Osteoblast (primary cell): ENCODE results near the gene SELENOM. TPM values are rescaled to one million over a fixed set of nuclear protein-coding genes. Genes with fewer than 3 reads are reported as not detected.

Source experiments
- DNase-seq: peaks from one replicate; pipeline ENCODE4 v3.0.0; 2011; ENCODE audit warnings: low spot score, mixed read lengths; ENCODE audit not compliant: insufficient read length; ENCODE audit errors: missing footprints
- H2AFZ ChIP-seq: 2 replicates; pipeline ENCODE4 v1.6.0; 2011; ENCODE audit warnings: mild to moderate bottlenecking, low read length
- H3K27ac ChIP-seq: 2 replicates; pipeline ENCODE4 v1.5.1; 2011; ENCODE audit warnings: mild to moderate bottlenecking, low read depth, low read length, moderate library complexity
- H3K27me3 ChIP-seq: 2 replicates; pipeline ENCODE4 v1.6.0; 2012; ENCODE audit warnings: mild to moderate bottlenecking, control low read depth, inconsistent platforms, low read length, moderate library complexity; ENCODE audit not compliant: insufficient read depth
- H3K36me3 ChIP-seq: 2 replicates; pipeline ENCODE4 v1.5.1; 2011; ENCODE audit warnings: mild to moderate bottlenecking, low read length, control low read depth, moderate library complexity; ENCODE audit not compliant: insufficient read depth
- H3K4me1 ChIP-seq: 2 replicates; pipeline ENCODE4 v1.5.1; 2011; ENCODE audit warnings: mild to moderate bottlenecking, low read length, control low read depth, moderate library complexity; ENCODE audit not compliant: insufficient read depth
- H3K4me2 ChIP-seq: 2 replicates; pipeline ENCODE4 v1.6.0; 2011; ENCODE audit warnings: mild to moderate bottlenecking, low read length; ENCODE audit not compliant: insufficient read depth
- H3K4me3 ChIP-seq: fragments of 200-600 bp; sonication (generic); 3 replicates; pipeline ENCODE4 v1.5.1; 2012; ENCODE audit warnings: mild to moderate bottlenecking, low read length, inconsistent platforms; ENCODE audit not compliant: insufficient read depth
- H3K79me2 ChIP-seq: 2 replicates; pipeline ENCODE4 v1.6.0; 2012; ENCODE audit warnings: mild to moderate bottlenecking, low read length, control low read depth, inconsistent platforms; ENCODE audit not compliant: insufficient read depth
- H3K9me3 ChIP-seq: 2 replicates; pipeline ENCODE4 v1.5.1; 2011; ENCODE audit warnings: low read depth, low read length, control low read depth
- H4K20me1 ChIP-seq: 2 replicates; pipeline ENCODE4 v1.6.0; 2012; ENCODE audit warnings: mild to moderate bottlenecking, low read length, control low read depth; ENCODE audit not compliant: insufficient read depth
- total RNA-seq: library from RNA; depleted of rRNA; stranded (reverse); fragments of >200 nt; gene quantifications from 2 replicates; pipeline ENCODE4 v1.2.3, GENCODE V29; 2012
- TF ChIP-seq, protein P1 (sequence below): IDR thresholded peaks from 2 replicates; pipeline ENCODE4 v1.5.1; 2011; ENCODE audit warnings: mild to moderate bottlenecking, low read depth, low read length, moderate library complexity; ENCODE audit errors: extremely low read depth

Gene SELENOM
- total RNA-seq, 1 donor, result 157 TPM

DNA sequence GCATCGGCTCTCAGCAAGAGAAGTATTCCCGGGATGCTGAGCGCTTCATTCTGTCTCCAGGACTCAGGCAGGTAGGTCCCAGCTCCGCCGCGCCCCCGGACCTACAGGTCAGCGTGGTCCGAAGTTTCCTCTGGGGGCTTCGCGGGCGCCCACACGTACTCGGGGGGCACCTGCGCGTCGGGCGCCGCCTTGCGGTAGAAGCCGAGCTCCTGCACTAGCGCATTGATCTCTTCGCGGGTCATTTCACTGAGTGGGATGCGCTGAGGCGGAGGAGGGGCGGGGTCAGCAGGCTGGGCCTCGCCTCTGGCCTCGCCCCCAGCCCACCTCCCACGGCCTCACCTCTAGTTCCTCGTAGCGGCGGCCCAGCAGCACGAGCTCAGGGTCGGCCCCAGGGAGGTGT, 2.5 kb downstream of the SELENOM start:
- Histone ChIP-seq H3K4me3 (no peak overlapping the region), H3K27ac (no peak overlapping the region), H3K4me1 (peaks cover 39% of the 10 kb centered on the region), H3K79me2 (peaks cover 30% of the 10 kb centered on the region), H3K9me3 (no peaks in the 10 kb centered on the region), H3K4me2 (no peak overlapping the region), H3K36me3 (peaks cover 47% of the 10 kb centered on the region), H3K27me3 (no peaks in the 10 kb centered on the region), H2AFZ (no peak overlapping the region), H4K20me1 (peaks cover 37% of the 10 kb centered on the region)
- peak; percentile 65 for DNase-seq
- TF ChIP-seq, protein P1, sequence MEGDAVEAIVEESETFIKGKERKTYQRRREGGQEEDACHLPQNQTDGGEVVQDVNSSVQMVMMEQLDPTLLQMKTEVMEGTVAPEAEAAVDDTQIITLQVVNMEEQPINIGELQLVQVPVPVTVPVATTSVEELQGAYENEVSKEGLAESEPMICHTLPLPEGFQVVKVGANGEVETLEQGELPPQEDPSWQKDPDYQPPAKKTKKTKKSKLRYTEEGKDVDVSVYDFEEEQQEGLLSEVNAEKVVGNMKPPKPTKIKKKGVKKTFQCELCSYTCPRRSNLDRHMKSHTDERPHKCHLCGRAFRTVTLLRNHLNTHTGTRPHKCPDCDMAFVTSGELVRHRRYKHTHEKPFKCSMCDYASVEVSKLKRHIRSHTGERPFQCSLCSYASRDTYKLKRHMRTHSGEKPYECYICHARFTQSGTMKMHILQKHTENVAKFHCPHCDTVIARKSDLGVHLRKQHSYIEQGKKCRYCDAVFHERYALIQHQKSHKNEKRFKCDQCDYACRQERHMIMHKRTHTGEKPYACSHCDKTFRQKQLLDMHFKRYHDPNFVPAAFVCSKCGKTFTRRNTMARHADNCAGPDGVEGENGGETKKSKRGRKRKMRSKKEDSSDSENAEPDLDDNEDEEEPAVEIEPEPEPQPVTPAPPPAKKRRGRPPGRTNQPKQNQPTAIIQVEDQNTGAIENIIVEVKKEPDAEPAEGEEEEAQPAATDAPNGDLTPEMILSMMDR, result no peak

DNA sequence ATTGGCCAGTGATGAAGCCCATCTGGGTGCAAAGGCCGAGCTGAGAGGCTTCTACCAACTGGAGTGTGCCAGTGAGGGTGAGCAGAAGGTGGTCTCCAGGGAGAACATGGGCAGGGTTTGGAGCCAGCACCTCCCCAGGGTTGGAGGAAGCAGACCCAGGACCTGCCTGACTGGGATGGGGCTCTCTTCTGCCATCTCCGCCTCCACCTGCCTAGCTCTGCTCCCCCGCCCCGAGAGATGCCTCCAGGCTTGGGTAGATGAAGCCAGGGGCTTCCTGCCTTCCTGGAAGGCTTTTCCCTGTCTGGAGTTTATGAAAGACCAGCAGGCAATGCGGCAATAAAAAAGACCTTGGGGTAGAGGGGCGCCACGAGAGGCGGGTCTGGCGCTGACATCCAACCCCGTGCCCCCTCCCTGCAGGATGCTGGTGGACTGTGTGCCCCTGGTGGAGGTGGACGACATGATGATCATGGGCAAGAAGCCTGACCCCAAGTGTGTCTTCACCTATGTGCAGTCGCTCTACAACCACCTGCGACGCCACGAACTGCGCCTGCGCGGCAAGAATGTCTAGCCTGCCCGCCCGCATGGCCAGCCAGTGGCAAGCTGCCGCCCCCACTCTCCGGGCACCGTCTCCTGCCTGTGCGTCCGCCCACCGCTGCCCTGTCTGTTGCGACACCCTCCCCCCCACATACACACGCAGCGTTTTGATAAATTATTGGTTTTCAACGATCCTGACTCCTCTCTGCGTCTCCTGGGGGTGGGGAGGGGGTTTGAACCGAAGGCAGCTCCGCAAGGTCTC, 3.3 kb downstream of the SELENOM start:
- TF ChIP-seq, protein P1, result no peak
- Histone ChIP-seq H3K4me3 (no peak overlapping the region), H3K4me1 (peaks cover 39% of the 10 kb centered on the region), H3K27me3 (no peaks in the 10 kb centered on the region), H3K4me2 (no peak overlapping the region), H4K20me1 (peaks cover 37% of the 10 kb centered on the region), H3K36me3 (peaks cover 54% of the 10 kb centered on the region), H3K79me2 (peaks cover 34% of the 10 kb centered on the region), H3K27ac (peak overlapping the region; percentile 82), H3K9me3 (no peaks in the 10 kb centered on the region), H2AFZ (no peak overlapping the region)
- DNase-seq, result peak; percentile 61

DNA sequence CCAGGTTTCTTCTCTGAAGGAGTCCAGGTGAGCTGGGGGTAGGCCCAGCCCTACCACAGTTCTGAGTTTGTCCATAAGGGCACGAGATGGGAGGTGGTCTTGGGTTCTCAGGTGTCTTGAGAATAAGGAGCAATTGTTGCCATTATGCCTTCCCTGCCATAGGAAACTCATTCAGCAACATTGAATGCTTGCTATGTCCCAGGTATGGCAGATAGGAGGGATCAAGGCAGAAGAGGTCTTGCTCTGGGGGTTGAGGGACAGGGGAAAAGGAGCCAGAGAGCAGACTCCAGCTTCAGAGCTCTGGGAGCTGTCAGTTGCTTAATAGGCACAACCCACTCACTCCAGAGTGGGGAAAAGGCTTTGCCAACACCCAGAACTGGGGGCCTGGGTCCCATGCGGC, 4.3 kb downstream of the SELENOM start:
- H3K4me1 ChIP-seq, result peaks cover 38% of the 10 kb centered on the region
- H4K20me1 ChIP-seq, result peaks cover 37% of the 10 kb centered on the region
- H3K36me3 ChIP-seq, result peaks cover 62% of the 10 kb centered on the region

More for the DNA sequence above, 4.3 kb downstream of the SELENOM start:
- H3K9me3 ChIP-seq, result no peaks in the 10 kb centered on the region
- H3K4me2 ChIP-seq, result no peak overlapping the region
- no peaks in the 10 kb centered on the region for H3K27me3 ChIP-seq
- peaks cover 40% of the 10 kb centered on the region for H3K79me2 ChIP-seq
- TF ChIP-seq, protein P1, result no peak
- DNase-seq, result peak; percentile 90
- H3K4me3 ChIP-seq, result no peak overlapping the region
- H2AFZ ChIP-seq, result no peak overlapping the region
- H3K27ac ChIP-seq, result peak overlapping the region; percentile 82
